NCI-H345 treated with DMSO at 0.1 percent for 48 hours (cell line): Measurements from ENCODE around the gene TIA1.

ENCODE experiments used
- DNase-seq: peaks from one replicate; lab custom pipeline; 2025; ENCODE audit not compliant: unreplicated experiment; lab: John Stamatoyannopoulos, UW

TIA1 gene

DNA sequence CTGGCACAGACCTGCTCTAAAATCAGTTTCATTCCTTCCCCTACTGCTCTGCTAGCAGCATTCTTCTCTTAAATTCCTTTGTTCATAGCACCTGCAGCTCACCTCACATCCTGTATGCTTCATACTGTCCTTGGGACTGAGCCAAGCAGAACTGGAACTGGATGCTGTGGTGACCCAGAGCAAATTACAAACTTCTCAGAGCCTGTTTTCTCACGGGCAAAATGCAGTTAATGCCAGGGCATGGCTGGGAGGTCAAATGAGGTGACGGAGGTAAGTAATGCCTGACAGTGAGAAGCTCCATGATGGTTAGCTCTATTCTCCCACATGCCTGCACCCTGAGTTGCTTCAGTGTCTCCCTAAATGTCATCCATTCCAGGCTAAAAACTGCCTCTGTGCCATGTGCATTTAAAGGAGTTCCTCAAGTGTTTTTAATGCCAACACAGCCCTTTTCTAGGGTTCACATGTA is 87.3 kb downstream of the TIA1 start:
- no peak for DNase-seq

DNA sequence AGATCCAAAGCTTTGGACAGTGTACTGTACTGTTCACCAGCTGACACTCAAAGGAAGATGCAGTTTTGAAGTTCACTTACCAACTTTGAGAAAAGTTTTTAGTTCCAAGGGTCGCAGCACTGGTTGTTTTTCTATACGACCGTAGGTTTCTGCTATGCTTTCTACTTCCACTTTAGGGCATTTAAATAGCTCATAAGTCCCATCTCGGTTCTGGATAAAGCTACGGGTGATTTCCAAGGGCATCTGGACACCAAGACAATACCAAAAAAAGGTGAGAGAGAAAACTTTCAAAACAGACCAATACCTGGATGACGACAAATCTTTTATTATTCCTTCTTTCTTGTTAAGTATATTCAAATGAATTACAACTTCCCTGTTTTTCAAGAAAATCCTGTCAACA is 87.9 kb downstream of the TIA1 start:
- no peak for DNase-seq
